GM12878 (cell line): Measurements from ENCODE around the gene METTL17.

ENCODE experiments used
- TBL1XR1 ChIP-seq: IDR thresholded peaks from 2 replicates; pipeline ENCODE4 v1.6.1; 2012; ENCODE audit warnings: low read depth, low read length, improper control_type of control experiment
- TF ChIP-seq, protein P1 (sequence below), 3 experiments: IDR thresholded peaks in 2 of 3; conservative IDR thresholded peaks in 1 of 3; 2 replicates each; pipeline ENCODE4 v1.5.1; 2011; ENCODE audit warnings: low read depth in 3 of 3, low read length in 3 of 3, mild to moderate bottlenecking in 3 of 3, control low read depth in 2 of 3, moderate library complexity in 2 of 3, inconsistent platforms in 1 of 3, mixed read lengths in 1 of 3; ENCODE audit not compliant: control insufficient read depth in 2 of 3, insufficient read depth in 1 of 3; ENCODE audit errors: extremely low read depth in 1 of 3
- TF ChIP-seq, protein P2 (sequence below): IDR thresholded peaks from 2 replicates; pipeline ENCODE4 v1.6.1; 2011; ENCODE audit warnings: low read depth, mild to moderate bottlenecking, low read length, moderate library complexity, borderline replicate concordance; ENCODE audit errors: extremely low read depth

DNA sequence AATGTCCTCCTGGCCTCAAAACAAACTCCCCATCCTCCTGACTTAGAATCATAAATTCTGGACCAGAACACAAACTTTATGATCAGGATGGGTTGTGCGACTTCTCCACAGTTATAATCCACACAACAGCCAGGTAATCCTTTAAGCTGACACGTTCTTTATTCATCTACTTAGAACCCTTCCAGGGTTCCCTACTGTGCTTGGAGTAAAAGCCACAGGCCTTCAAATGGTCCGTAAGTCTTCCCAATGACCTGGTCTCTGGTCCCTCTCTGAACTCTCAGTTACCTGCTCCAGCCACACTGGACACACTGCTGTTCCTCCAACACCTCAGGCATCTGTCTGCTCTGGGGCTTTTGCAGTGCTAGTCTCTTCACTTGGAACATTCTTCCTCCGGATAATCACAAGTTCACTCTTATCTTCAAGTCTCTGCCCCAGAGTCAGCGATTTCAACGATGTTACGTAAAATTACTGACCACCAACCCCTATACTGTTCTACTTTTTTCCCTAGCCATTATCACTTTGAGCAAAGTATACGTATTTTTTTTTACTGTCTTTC, 50.7 kb downstream of the METTL17 start:
- TF ChIP-seq TBL1XR1, result no peak
- TF ChIP-seq, protein P1, sequence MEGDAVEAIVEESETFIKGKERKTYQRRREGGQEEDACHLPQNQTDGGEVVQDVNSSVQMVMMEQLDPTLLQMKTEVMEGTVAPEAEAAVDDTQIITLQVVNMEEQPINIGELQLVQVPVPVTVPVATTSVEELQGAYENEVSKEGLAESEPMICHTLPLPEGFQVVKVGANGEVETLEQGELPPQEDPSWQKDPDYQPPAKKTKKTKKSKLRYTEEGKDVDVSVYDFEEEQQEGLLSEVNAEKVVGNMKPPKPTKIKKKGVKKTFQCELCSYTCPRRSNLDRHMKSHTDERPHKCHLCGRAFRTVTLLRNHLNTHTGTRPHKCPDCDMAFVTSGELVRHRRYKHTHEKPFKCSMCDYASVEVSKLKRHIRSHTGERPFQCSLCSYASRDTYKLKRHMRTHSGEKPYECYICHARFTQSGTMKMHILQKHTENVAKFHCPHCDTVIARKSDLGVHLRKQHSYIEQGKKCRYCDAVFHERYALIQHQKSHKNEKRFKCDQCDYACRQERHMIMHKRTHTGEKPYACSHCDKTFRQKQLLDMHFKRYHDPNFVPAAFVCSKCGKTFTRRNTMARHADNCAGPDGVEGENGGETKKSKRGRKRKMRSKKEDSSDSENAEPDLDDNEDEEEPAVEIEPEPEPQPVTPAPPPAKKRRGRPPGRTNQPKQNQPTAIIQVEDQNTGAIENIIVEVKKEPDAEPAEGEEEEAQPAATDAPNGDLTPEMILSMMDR (IDR thresholded peaks at IDR 0.05 in 2 of 3, conservative IDR thresholded peaks at IDR 0.05 in 1 of 3; ENCODE audit: control insufficient read depth in 2 of 3, extremely low read depth in 1 of 3, insufficient read depth in 1 of 3, low read depth in 3 of 3, low read length in 3 of 3), result no peak
- TF ChIP-seq, protein P2, sequence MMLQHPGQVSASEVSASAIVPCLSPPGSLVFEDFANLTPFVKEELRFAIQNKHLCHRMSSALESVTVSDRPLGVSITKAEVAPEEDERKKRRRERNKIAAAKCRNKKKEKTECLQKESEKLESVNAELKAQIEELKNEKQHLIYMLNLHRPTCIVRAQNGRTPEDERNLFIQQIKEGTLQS, result no peak
